LNCaP clone FGC (cell line): Measurements from ENCODE around the gene BMPR1B.
A peak's percentile ranks its signal among the peaks of the same experiment; 100 is the strongest.

Source experiments
- DNase-seq: peaks from one replicate; pipeline ENCODE4 v3.0.0-alpha.2; 2011; ENCODE audit warnings: low read depth
- H3K4me3 ChIP-seq: 2 replicates; pipeline ENCODE4 v1.5.1; 2011; ENCODE audit warnings: mild to moderate bottlenecking, low read depth, low read length, control low read depth
- CTCF ChIP-seq: IDR thresholded peaks from 2 replicates; pipeline ENCODE4 v1.5.1; 2012; ENCODE audit warnings: mild to moderate bottlenecking; ENCODE audit not compliant: control insufficient read depth, insufficient read depth; ENCODE audit errors: extremely low read depth

Gene BMPR1B

DNA sequence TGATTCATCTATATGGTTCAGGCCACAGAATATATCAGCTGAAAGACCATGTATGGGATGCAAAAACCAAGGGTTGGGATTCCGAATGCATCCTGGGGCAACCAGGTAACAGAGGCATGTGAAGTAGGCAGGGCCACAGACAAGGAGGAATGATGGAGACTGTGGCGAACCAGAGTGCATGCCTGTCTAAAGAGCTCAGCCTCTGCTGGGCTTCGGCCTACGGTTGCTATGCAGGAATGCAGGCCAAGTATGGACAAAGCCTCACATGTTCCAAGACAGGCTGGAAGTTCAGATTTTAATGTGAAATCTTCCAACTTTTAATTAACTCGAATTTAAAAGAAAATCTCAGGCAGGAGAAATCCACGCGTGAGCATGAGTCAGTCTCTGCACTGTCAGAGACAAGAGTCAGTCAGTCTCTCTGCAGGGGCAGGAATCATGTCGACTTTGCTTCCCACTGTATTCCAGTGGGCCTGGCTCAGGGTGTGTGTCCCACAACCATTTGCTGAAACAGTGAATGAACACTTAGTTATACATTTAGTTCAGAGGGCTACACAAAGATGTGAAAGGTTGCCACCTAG lies 446.6 kb downstream of the BMPR1B start:
- no peak for DNase-seq
- H3K4me3 ChIP-seq = no peak overlapping the region
- no peak for TF ChIP-seq CTCF

DNA sequence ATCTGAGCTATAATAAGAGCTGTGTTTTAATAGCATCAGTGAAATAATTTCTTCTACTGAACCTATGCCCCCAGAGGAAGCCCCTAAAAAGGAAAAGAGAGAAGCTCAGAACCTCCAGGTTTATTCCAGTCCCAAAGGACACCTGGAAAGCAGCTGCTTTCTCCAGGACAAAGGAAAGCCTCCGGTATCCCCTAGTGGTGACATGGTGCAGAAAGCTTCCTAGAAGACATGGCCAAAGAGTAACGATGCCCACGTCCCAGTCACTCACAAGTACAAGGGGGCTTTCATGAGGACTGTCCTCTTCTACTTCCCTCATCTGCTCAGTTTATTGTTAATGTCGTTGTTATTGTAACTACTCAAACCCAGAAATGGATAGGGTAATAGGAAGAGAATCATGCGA lies 447.1 kb downstream of the BMPR1B start:
- no peak for DNase-seq
- TF ChIP-seq CTCF = peak; percentile 46
- H3K4me3 ChIP-seq = no peak overlapping the region
